Measurements from ENCODE around the gene CLEC4D. TPM values are rescaled to one million over a fixed set of nuclear protein-coding genes. Genes with fewer than 3 reads are reported as not detected.

Gene CLEC4D
- total and polyA plus RNA-seq, 2 of the 8 experiments (the other 6 are each of a cell fraction or from before 2014, with no cell fraction given): 0.14 TPM; not detected in 1

Small RNA genes within 50 kb of the gene (small RNA-seq; reads per million reads assigned to genes)
- gene RNU6-275P (ENCODE audit: insufficient read depth): not detected

Other genes with a start within 250 kb of the CLEC4D start
- gene CLEC6A, start 57.5 kb upstream of the CLEC4D start, total RNA-seq (2021; fragmentation: NEBNext Ultra II Directional; extraction: Animal tissue kit (Norgen Biotek cat#: 25700)): not detected in 2 replicates
- not detected in 2 replicates for gene CLEC6A, start 57.5 kb upstream of the CLEC4D start, polyA plus RNA-seq (2011; rRNA removed)
- not detected in 2 replicates for gene CLEC4E, start 27.4 kb downstream of the CLEC4D start, total RNA-seq (2021; fragmentation: NEBNext Ultra II Directional; extraction: Animal tissue kit (Norgen Biotek cat#: 25700))
- 0.03 TPM in 1 of 2 replicates, not detected in the other for gene CLEC4E, start 27.4 kb downstream of the CLEC4D start, polyA plus RNA-seq (2011; rRNA removed)
- gene AICDA, start 99.4 kb downstream of the CLEC4D start, total RNA-seq (2021; fragmentation: NEBNext Ultra II Directional; extraction: Animal tissue kit (Norgen Biotek cat#: 25700)): not detected in 2 replicates
- gene AICDA, start 99.4 kb downstream of the CLEC4D start, polyA plus RNA-seq (2011; rRNA removed): not detected in 2 replicates
- gene MFAP5, start 149.3 kb downstream of the CLEC4D start, total RNA-seq (2021; fragmentation: NEBNext Ultra II Directional; extraction: Animal tissue kit (Norgen Biotek cat#: 25700)): 0.86 TPM in 1 of 2 replicates, not detected in the other
- 0.46 and 0.60 TPM in 2 replicates for gene MFAP5, start 149.3 kb downstream of the CLEC4D start, polyA plus RNA-seq (2011; rRNA removed)
- gene RIMKLB, start 184.5 kb downstream of the CLEC4D start, total RNA-seq (2021; fragmentation: NEBNext Ultra II Directional; extraction: Animal tissue kit (Norgen Biotek cat#: 25700)): 75.7 and 78.2 TPM in 2 replicates
- 37.8 and 38.0 TPM in 2 replicates for gene RIMKLB, start 184.5 kb downstream of the CLEC4D start, polyA plus RNA-seq (2011; rRNA removed)

All from H1 (cell line).